GM13977 (cell line): ENCODE measurements around the gene SH2B3.

Experiments
- DNase-seq: peaks from one replicate; pipeline ENCODE4 v3.0.0; 2012; ENCODE audit warnings: low spot score
- CTCF ChIP-seq: IDR thresholded peaks from 2 replicates; pipeline ENCODE4 v1.5.1; 2012; ENCODE audit warnings: mild to moderate bottlenecking, control low read depth; ENCODE audit not compliant: insufficient read depth; ENCODE audit errors: extremely low read depth, missing control alignments
- in situ Hi-C: fragments of 300-500 bp; cut with MboI; formaldehyde crosslinking; loops from one replicate; pipeline ENCODE4 v1.12.0; 2022; ENCODE audit warnings: low sequenced_read_pairs, low pct_unique_long_range_greater_than_20kb, mixed read lengths, inconsistent platforms; ENCODE audit not compliant: unreplicated experiment

Gene SH2B3

GRCh38 chr12:111448266-111448830 lies 42.6 kb downstream of the SH2B3 start:
- no peak for DNase-seq
- no peak for TF ChIP-seq CTCF
- in situ Hi-C loops, result loop anchor here (5.0 kb wide), 1 partner anchor 46 kb away; no protein-coding TSS in a partner anchor

DNA sequence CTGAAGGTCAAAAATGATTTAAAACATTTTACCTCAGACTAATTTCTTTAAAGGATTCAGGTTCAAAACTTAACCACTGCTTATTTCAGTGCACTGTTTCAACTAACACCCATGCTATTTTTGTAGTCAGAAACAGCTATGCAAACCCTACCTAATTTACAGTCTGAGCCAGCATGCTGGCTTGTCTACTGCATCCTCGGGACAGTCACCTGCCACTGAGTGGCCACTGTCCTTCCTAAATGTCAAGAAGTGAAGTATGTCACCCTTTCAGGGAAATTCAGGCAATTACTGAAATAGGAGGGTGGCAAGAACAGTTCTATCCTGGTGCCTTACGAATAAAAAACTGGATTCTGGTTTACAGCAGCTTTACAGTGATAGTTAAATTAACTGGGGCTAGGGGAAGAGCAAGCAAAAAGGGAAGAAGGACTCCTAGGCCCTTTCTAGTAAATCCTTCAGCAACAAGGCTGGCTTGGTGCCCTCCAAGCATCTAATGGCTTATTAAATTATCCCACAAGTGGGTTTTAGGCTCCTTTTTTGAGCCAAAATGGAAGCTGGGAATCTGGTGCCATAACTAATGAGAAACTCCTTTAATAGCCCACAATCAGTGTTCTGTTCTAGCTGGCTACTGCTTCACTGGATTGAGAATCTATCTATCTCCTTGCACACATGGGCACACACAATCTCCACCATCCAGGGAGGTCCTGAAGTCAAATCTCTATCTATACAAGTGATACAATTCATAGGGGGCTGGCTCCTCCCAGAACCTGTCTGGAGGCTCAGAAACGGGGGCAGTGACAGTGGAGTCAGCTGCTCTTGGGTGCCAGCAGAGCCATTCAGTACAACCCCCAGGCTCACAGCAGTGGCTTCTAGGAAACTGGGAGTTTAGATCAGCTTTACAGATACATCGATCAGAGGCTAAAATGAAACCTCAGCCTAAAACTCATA lies 43.4 kb downstream of the SH2B3 start:
- no peak for DNase-seq
- in situ Hi-C loops, result loop anchor here (5.0 kb wide), 1 partner anchor 47 kb away; no protein-coding TSS in a partner anchor
- TF ChIP-seq CTCF, result no peak

- TF ChIP-seq CTCF, result no peak
- no peak for DNase-seq
- in situ Hi-C loops, result no loop called here
These were observed 45.0 kb downstream of the SH2B3 start for GRCh38 chr12:111450676-111451075.

DNA sequence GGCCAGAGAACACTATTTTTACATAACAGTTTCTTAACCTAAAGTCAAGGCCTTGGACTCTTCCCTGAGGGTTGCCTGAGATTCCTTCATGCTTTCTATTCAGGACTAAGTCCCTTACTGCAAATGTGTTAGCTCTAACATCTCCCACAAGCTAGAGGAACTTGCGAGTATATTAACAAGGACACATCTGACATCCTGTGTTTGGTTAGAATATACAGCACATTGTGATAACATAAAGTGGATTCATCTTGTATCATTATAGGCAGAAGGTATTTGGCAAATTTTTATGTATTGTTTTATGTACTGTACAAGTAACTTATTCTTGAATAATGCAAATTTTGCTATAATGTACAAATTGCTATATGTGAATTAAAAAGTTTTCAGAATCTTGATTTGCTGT lies 45.5 kb downstream of the SH2B3 start:
- in situ Hi-C loops, result no loop called here
- no peak for TF ChIP-seq CTCF
- DNase-seq, result no peak

GRCh38 chr12:111451649-111452129 lies 46.0 kb downstream of the SH2B3 start:
- peak; percentile 53 for DNase-seq
- in situ Hi-C loops, result no loop called here
- TF ChIP-seq CTCF, result peak; percentile 66

- no peak for TF ChIP-seq CTCF
- no peak for DNase-seq
- in situ Hi-C loops, result no loop called here
These were observed 47.6 kb downstream of the SH2B3 start for GRCh38 chr12:111453071-111453989.
